Activated CD8-positive, alpha-beta memory T cell treated with anti-CD3 and anti-CD28 coated beads for 1 hour (primary cell): ENCODE measurements around the gene FGF4.

Source experiments
- DNase-seq, 2 donors: peaks; one replicate each; pipeline ENCODE4 v3.0.0-alpha.2; 2020; ENCODE audit warnings: low read depth in 1 of 2; ENCODE audit errors: extremely low read depth in 1 of 2

Gene FGF4

GRCh38 chr11:69729252-69729651 is 45.9 kb downstream of the FGF4 start:
- no peak for DNase-seq

- no peak for DNase-seq
Measured at GRCh38 chr11:69727266-69727665, 47.9 kb downstream of the FGF4 start.

- DNase-seq, result no peak
Measured at GRCh38 chr11:69726481-69726880, 48.7 kb downstream of the FGF4 start.

GRCh38 chr11:69726019-69726418 is 49.1 kb downstream of the FGF4 start:
- DNase-seq, result no peak

GRCh38 chr11:69721745-69722144 is 53.4 kb downstream of the FGF4 start:
- DNase-seq, result no peak

GRCh38 chr11:69721106-69721505 is 54.0 kb downstream of the FGF4 start:
- no peak for DNase-seq
